PC-9 (cell line): ENCODE results near the gene NOB1.

Experiments used
- CTCF ChIP-seq: fragments of 200-600 bp; sonication (generic); conservative IDR thresholded peaks from 2 replicates; pipeline ENCODE4 v1.6.1; 2017; ENCODE audit warnings: mixed run types, antibody characterized with exemption, mild to moderate bottlenecking, moderate library complexity
- EZH2 ChIP-seq: fragments of 200-600 bp; sonication (generic); IDR thresholded peaks from 2 replicates; pipeline ENCODE4 v1.8.0; 2017; ENCODE audit warnings: antibody characterized with exemption, low read depth

GRCh38 chr16:69799611-69800031, 44.9 kb upstream of the NOB1 start:
- TF ChIP-seq CTCF (no peak), EZH2 (no peak)
